ENCODE results near the gene TMEM94.

- TF ChIP-seq EZH2 (IDR thresholded peaks at IDR 0.05) (no peak), POLR2AphosphoS5 (IDR thresholded peaks at IDR 0.05; ENCODE audit: borderline replicate concordance, low read depth, low read length) (no peak)
Measured at GRCh38 chr17:75463603-75464002, 7.2 kb downstream of the TMEM94 start.
